Breast epithelium (tissue), 3 donors: Measurements from ENCODE around the gene TIMM44.

ENCODE experiments used
- POLR2A ChIP-seq: fragments of 450-650 bp; IDR thresholded peaks from one replicate; pipeline ENCODE4 v1.6.1; 2016; ENCODE audit warnings: antibody characterized with exemption, mild to moderate bottlenecking, moderate library complexity
- POLR2AphosphoS5 ChIP-seq, 3 donors: sonication (generic); formaldehyde crosslinking; IDR thresholded peaks; one replicate each; pipeline ENCODE4 v1.6.1; 2017; ENCODE audit warnings: antibody characterized with exemption in 3 of 3

DNA sequence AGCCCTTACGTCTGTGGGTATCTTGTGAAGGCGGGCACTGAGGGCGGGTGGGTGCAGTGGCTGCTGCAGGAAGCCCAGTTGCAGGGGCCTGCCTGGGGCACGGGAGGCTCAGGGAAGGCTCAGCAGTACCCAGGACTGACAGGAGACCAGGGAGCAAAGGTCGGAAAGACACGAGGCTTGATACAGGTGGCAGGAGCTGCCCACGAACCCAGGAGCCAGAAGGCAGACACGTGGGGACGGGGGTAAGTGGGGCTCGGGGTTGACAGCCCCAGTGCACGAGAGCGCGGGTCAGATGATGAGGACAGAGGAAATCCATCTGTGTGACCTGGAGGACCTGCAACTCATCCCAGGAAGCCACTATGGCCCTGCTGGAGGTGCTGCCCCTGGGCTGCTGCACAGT, 36.7 kb upstream of the TIMM44 start:
- TF ChIP-seq POLR2A = no peak
- no peak for TF ChIP-seq POLR2AphosphoS5 (IDR thresholded peaks at IDR 0.05)
